Measurements from ENCODE around the gene JAKMIP1.

JAKMIP1 gene

GRCh38 chr4:6114601-6115000, 85.7 kb downstream of the JAKMIP1 start:
- DNase-seq, result no peak

- DNase-seq, result no peak
Observed at GRCh38 chr4:6114181-6114580, 86.2 kb downstream of the JAKMIP1 start.

- no peak for DNase-seq
Observed at GRCh38 chr4:6113641-6114040, 86.7 kb downstream of the JAKMIP1 start.

GRCh38 chr4:6112606-6113290, 87.6 kb downstream of the JAKMIP1 start:
- no peak for DNase-seq

GRCh38 chr4:6111354-6111960, 88.9 kb downstream of the JAKMIP1 start:
- no peak for DNase-seq

GRCh38 chr4:6110681-6111353, 89.5 kb downstream of the JAKMIP1 start:
- no peak for DNase-seq

GRCh38 chr4:6109842-6110560, 90.3 kb downstream of the JAKMIP1 start:
- DNase-seq, result no peak

- DNase-seq, result no peak
Observed at GRCh38 chr4:6107886-6108285, 92.5 kb downstream of the JAKMIP1 start.

GRCh38 chr4:6107114-6107791, 93.1 kb downstream of the JAKMIP1 start:
- DNase-seq, result no peak

GRCh38 chr4:6106156-6106555, 94.2 kb downstream of the JAKMIP1 start:
- no peak for DNase-seq

GRCh38 chr4:6105311-6105911, 94.9 kb downstream of the JAKMIP1 start:
- DNase-seq, result no peak

GRCh38 chr4:6104541-6105130, 95.7 kb downstream of the JAKMIP1 start:
- no peak for DNase-seq

GRCh38 chr4:6097581-6097980, 102.8 kb downstream of the JAKMIP1 start:
- no peak for DNase-seq

- no peak for DNase-seq
Observed at GRCh38 chr4:6095897-6096296, 104.5 kb downstream of the JAKMIP1 start.

- DNase-seq, result no peak
Observed at GRCh38 chr4:6095023-6095752, 105.2 kb downstream of the JAKMIP1 start.

- DNase-seq, result no peak
Observed at GRCh38 chr4:6093671-6094070, 106.7 kb downstream of the JAKMIP1 start.

GRCh38 chr4:6092971-6093370, 107.4 kb downstream of the JAKMIP1 start:
- no peak for DNase-seq

GRCh38 chr4:6092131-6092530, 108.2 kb downstream of the JAKMIP1 start:
- no peak for DNase-seq

GRCh38 chr4:6090931-6091330, 109.4 kb downstream of the JAKMIP1 start:
- DNase-seq, result no peak

GRCh38 chr4:6088950-6089349, 111.4 kb downstream of the JAKMIP1 start:
- DNase-seq, result no peak

- DNase-seq, result no peak
Observed at GRCh38 chr4:6087669-6088341, 112.5 kb downstream of the JAKMIP1 start.
